ENCODE data around the gene TTC12. TPM values are rescaled to one million over a fixed set of nuclear protein-coding genes. Genes with fewer than 3 reads are reported as not detected.

The TTC12 gene
- total RNA-seq, 1 donor from 2014 or later: 30.4 TPM

DNA sequence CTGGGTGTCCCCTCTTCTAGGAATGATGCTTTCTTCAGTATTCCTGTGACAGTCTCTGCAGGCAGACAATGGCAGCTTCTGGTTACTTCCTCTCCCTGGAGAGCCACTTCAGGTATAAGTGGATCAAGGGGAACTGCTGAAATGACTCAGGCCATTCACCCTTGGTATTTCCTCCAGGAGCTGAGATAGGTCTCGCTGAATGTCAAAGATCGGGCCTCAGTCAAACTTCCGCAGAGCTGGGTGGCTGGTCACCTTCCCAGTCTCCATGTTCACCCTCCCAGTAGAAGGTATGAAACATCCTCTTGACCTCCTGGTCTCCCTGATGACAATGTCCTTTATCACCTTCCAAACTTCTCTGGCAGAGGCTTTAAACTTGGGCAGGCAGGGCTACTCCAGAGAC is 71.4 kb downstream of the TTC12 start:
- TF ChIP-seq, protein P1, sequence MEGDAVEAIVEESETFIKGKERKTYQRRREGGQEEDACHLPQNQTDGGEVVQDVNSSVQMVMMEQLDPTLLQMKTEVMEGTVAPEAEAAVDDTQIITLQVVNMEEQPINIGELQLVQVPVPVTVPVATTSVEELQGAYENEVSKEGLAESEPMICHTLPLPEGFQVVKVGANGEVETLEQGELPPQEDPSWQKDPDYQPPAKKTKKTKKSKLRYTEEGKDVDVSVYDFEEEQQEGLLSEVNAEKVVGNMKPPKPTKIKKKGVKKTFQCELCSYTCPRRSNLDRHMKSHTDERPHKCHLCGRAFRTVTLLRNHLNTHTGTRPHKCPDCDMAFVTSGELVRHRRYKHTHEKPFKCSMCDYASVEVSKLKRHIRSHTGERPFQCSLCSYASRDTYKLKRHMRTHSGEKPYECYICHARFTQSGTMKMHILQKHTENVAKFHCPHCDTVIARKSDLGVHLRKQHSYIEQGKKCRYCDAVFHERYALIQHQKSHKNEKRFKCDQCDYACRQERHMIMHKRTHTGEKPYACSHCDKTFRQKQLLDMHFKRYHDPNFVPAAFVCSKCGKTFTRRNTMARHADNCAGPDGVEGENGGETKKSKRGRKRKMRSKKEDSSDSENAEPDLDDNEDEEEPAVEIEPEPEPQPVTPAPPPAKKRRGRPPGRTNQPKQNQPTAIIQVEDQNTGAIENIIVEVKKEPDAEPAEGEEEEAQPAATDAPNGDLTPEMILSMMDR (IDR thresholded peaks at IDR 0.05; ENCODE audit: unreplicated experiment): no peak
- H3K27me3 Mint-ChIP-seq: peaks cover 8% of the 10 kb centered on the region
- peaks cover 1% of the 10 kb centered on the region for H3K36me3 Mint-ChIP-seq (ENCODE audit: insufficient read depth)
- H3K27ac Mint-ChIP-seq: no peak overlapping the region
- no peaks in the 10 kb centered on the region for H3K9me3 Mint-ChIP-seq (ENCODE audit: low read depth)
- DNase-seq (ENCODE audit: low spot score, unreplicated experiment): no peak
- no peaks in the 10 kb centered on the region for H3K4me1 Mint-ChIP-seq (ENCODE audit: low read depth)
- no peak overlapping the region for H3K4me3 Mint-ChIP-seq (ENCODE audit: low read depth)

DNA sequence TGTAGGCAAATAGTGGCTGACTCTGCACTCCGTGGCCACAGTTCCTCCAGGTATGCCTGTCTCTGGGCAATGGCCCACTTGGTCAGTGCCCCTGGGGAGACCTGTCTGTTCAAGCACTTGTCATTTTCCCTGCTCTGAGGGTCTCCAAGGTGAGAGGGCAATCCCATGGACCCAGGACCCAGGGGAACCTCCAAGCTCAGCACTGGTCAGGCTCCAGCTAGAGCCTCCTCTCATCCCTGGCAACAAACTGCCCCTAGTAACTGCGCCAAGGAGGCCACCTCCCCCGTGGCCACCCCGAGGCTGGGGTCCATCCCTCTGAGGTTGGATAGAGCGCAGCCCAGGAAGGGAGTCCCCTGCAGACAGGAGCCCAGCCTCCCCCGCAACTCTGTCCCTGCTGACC is 72.5 kb downstream of the TTC12 start:
- H3K36me3 Mint-ChIP-seq (ENCODE audit: insufficient read depth): no peaks in the 10 kb centered on the region
- DNase-seq (ENCODE audit: low spot score, unreplicated experiment): no peak
- no peaks in the 10 kb centered on the region for H3K9me3 Mint-ChIP-seq (ENCODE audit: low read depth)
- no peaks in the 10 kb centered on the region for H3K4me1 Mint-ChIP-seq (ENCODE audit: low read depth)
- TF ChIP-seq, protein P1 (IDR thresholded peaks at IDR 0.05; ENCODE audit: unreplicated experiment): no peak
- H3K4me3 Mint-ChIP-seq (ENCODE audit: low read depth): no peak overlapping the region
- peaks cover 8% of the 10 kb centered on the region for H3K27me3 Mint-ChIP-seq
- H3K27ac Mint-ChIP-seq: no peak overlapping the region

DNA sequence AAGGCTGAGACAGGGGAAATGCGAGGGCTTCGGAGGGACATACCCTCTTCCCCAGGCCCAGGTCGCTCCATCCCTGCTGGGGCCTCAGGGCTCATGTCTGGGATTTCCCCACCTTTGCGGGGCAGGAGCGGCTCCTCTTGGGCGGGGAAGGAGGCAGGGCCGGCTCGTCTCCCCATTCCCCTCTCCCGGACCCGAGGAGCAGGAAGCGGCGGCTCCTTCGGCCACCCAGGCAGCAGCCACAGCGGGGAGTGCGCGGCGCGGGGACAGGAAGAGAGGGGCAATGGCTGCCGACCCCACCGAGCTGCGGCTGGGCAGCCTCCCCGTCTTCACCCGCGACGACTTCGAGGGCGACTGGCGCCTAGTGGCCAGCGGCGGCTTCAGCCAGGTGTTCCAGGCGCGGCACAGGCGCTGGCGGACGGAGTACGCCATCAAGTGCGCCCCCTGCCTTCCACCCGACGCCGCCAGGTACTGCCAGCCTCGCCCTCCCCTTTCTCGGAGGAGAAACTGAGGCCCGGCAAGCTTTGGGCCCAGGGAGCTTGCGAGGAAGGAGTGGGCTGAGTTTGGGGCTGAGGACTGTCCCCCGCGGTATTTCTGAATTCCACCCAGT is 73.3 kb downstream of the TTC12 start, which contains the start of gene ANKK1:
ANKK1 (plus strand) TSS at position 175 of the 607 bp plus-strand sequence; CDS start at position 281, 106 bp downstream.
- TF ChIP-seq, protein P1 (IDR thresholded peaks at IDR 0.05; ENCODE audit: unreplicated experiment): peak; percentile 68
- Mint-ChIP-seq H3K9me3 (ENCODE audit: low read depth) (no peaks in the 10 kb centered on the region), H3K27me3 (peaks cover 8% of the 10 kb centered on the region), H3K36me3 (ENCODE audit: insufficient read depth) (no peaks in the 10 kb centered on the region), H3K4me3 (ENCODE audit: low read depth) (peak within 1 kb of the TSS; percentile 37), H3K4me1 (ENCODE audit: low read depth) (no peaks in the 10 kb centered on the region), H3K27ac (no peak within 1 kb of the TSS)
- DNase-seq (ENCODE audit: low spot score, unreplicated experiment): peak; percentile 35

DNA sequence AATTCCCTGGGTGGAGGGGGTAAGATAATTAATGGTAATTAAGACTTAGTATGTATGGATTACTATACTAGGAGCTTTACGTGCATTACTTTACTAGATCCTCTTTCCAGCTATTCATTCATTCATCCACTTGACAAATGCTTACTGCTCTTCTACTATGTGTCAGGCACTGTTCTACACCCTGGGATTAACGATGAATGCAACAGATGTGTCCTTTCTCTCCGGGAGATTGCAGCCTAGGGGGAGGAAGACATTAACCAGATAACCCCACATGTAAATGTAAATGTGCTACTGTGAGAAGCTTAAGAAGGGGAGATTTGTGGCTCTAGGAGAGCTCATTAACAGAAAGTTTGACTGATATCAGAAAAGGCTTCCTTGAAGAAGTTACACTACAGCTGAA is 74.9 kb downstream of the TTC12 start:
- DNase-seq (ENCODE audit: low spot score, unreplicated experiment): no peak
- H3K9me3 Mint-ChIP-seq (ENCODE audit: low read depth): no peaks in the 10 kb centered on the region
- no peak overlapping the region for H3K27ac Mint-ChIP-seq
- no peaks in the 10 kb centered on the region for H3K4me1 Mint-ChIP-seq (ENCODE audit: low read depth)
- H3K27me3 Mint-ChIP-seq: peaks cover 15% of the 10 kb centered on the region
- TF ChIP-seq, protein P1 (IDR thresholded peaks at IDR 0.05; ENCODE audit: unreplicated experiment): no peak
- H3K4me3 Mint-ChIP-seq (ENCODE audit: low read depth): no peak overlapping the region
- no peaks in the 10 kb centered on the region for H3K36me3 Mint-ChIP-seq (ENCODE audit: insufficient read depth)

DNA sequence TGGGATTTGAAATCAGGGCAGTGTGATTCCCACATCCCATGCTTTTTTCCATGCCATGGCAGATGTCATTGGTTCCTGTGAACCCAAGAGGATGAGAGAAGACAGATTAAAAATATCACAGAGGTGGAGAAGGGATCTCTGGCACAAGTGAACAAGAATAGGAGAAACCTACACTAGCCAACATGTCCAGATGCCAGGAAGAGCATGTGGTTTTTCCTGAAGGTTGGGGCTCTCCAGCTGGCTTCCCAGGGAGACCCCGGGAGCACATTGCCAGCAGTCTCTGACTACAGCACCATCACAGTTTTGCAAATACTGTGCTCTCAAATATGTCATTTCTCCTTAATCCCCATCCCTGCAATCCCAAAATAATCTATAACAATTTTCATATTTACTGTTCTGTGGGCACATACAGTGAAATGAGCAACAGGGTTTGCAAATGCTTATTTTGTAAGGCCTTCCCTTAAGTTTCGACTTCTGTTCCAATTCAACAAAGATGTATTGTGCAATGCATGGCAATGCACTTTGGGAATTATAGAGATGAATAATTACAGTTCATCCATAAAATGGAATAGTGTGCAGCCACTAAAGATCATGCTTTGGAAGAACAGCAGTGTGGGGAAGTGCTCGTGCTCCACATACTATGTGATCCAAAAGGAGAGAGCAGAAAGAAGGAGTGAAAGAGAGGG is 78.0 kb downstream of the TTC12 start:
- no peak for DNase-seq (ENCODE audit: low spot score, unreplicated experiment)
- H3K27ac Mint-ChIP-seq: no peak overlapping the region
- H3K9me3 Mint-ChIP-seq (ENCODE audit: low read depth): no peaks in the 10 kb centered on the region
- no peak overlapping the region for H3K4me3 Mint-ChIP-seq (ENCODE audit: low read depth)
- no peaks in the 10 kb centered on the region for H3K36me3 Mint-ChIP-seq (ENCODE audit: insufficient read depth)
- TF ChIP-seq, protein P1 (IDR thresholded peaks at IDR 0.05; ENCODE audit: unreplicated experiment): no peak
- peaks cover 7% of the 10 kb centered on the region for H3K27me3 Mint-ChIP-seq
- no peaks in the 10 kb centered on the region for H3K4me1 Mint-ChIP-seq (ENCODE audit: low read depth)

Data from progenitor cell of endocrine pancreas (in vitro differentiated cells).